ENCODE measurements around the gene POLD4.

The POLD4 gene

GRCh38 chr11:67371189-67371910, 18.0 kb upstream of the POLD4 start:
- peak; percentile 77 for DNase-seq (ENCODE audit: low read depth)

GRCh38 chr11:67370351-67371076, 17.2 kb upstream of the POLD4 start:
- peak; percentile 68 for DNase-seq (ENCODE audit: low read depth)

GRCh38 chr11:67369801-67370284, 16.5 kb upstream of the POLD4 start:
- no peak for DNase-seq (ENCODE audit: low read depth)

GRCh38 chr11:67369275-67369674, 15.9 kb upstream of the POLD4 start:
- no peak for DNase-seq (ENCODE audit: low read depth)

GRCh38 chr11:67368621-67369020, 15.3 kb upstream of the POLD4 start:
- DNase-seq (ENCODE audit: low read depth): no peak

GRCh38 chr11:67367761-67368227, 14.4 kb upstream of the POLD4 start:
- no peak for DNase-seq (ENCODE audit: low read depth)

- no peak for DNase-seq (ENCODE audit: low read depth)
These were observed 13.8 kb upstream of the POLD4 start for GRCh38 chr11:67366961-67367760.

- no peak for DNase-seq (ENCODE audit: low read depth)
These were observed 13.2 kb upstream of the POLD4 start for GRCh38 chr11:67366546-67366945.

- no peak for DNase-seq (ENCODE audit: low read depth)
These were observed 12.5 kb upstream of the POLD4 start for GRCh38 chr11:67365736-67366444.

GRCh38 chr11:67364783-67365722, 11.7 kb upstream of the POLD4 start:
- no peak for DNase-seq (ENCODE audit: low read depth)

- no peak for DNase-seq (ENCODE audit: low read depth)
These were observed 10.8 kb upstream of the POLD4 start for GRCh38 chr11:67364169-67364568.

GRCh38 chr11:67357831-67358670, 4.7 kb upstream of the POLD4 start:
- DNase-seq (ENCODE audit: low read depth): peak; percentile 69

- DNase-seq (ENCODE audit: low read depth): peak; percentile 89
These were observed 3.7 kb upstream of the POLD4 start for GRCh38 chr11:67356864-67357561.

GRCh38 chr11:67356387-67356863, 3.1 kb upstream of the POLD4 start:
- DNase-seq (ENCODE audit: low read depth): no peak

- DNase-seq (ENCODE audit: low read depth): no peak
These were observed 2.5 kb upstream of the POLD4 start for GRCh38 chr11:67355794-67356386.

GRCh38 chr11:67355023-67355793, 1.9 kb upstream of the POLD4 start:
- no peak for DNase-seq (ENCODE audit: low read depth)

GRCh38 chr11:67354075-67355022, 1.0 kb upstream of the POLD4 start:
- peak; percentile 99 for DNase-seq (ENCODE audit: low read depth)

Measured in ELR (cell line).